Panc1 (cell line): ENCODE data around the gene CCDC137.

Source experiments
- CTCF ChIP-seq: fragments of 450-650 bp; IDR thresholded peaks from 2 replicates; pipeline ENCODE4 v1.5.1; 2017; ENCODE audit warnings: mild to moderate bottlenecking
- REST ChIP-seq, 2 experiments: IDR thresholded peaks; 2 replicates each; pipeline ENCODE4 v1.6.1; 2011 to 2012; ENCODE audit warnings: low read depth in 2 of 2, control low read depth in 1 of 2, low read length in 1 of 2, mild to moderate bottlenecking in 1 of 2, moderate library complexity in 1 of 2; ENCODE audit not compliant: insufficient read depth in 1 of 2
- TCF7L2 ChIP-seq: IDR thresholded peaks from 2 replicates; pipeline ENCODE4 v1.6.1; 2011; ENCODE audit warnings: mild to moderate bottlenecking, low read depth, low read length, inconsistent platforms

- TF ChIP-seq CTCF (no peak), REST (IDR thresholded peaks at IDR 0.05; ENCODE audit: insufficient read depth in 1 of 2, low read depth in 2 of 2, low read length in 1 of 2) (no peak), TCF7L2 (no peak)
Measured at GRCh38 chr17:81690549-81690948, 24.0 kb downstream of the CCDC137 start.
